Measurements from ENCODE around the gene ZNF207.
"Not testable (repeated sequence)": the region's sequence is repeated elsewhere in the genome, so short reads cannot be mapped to it uniquely, and the experiment has no call there.

The ZNF207 gene

DNA sequence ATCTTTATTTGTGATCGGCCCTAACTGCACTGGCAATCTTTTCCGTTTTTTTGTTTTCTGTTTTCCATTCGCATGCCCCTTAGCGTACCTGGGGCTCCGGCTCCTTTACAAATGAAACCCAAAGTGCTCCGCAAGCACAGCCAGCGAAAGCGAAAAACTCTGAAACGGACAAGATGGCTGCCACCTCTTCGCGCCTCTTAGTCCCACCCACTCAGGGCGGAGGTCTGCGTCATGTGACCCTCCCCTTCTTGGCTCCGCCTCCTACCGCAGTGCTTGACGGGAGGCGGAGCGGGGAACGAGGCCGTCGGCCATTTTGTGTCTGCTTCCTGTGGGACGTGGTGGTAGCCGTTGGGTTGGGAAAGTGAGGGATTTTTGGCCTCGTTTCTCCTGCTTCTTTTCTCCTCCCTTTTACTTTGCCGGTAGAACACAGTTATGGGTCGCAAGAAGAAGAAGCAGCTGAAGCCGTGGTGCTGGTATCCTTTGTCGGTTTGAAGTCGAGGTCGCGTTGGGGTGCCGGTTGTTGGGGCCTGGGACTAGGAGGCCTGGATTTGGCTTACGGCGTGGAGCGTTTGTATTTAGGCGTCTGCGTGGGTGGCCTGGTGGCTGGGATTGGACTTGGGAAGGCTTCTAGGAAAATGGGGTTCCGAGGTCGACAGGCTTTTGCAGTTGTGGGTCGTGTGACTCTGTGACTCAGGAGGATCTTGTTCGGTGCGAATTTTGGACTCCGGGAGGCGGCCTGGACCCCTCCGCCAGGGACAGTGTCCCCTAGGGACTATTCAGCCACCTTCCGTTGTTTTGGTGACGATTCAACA lies at the start of gene ZNF207:
TSS of gene ZNF207 (plus strand) at position 304 of the 812 bp plus-strand sequence. CDS start at position 433, 129 bp downstream.
- DNase-seq (ENCODE audit: low spot score), result peak; percentile 98

DNA sequence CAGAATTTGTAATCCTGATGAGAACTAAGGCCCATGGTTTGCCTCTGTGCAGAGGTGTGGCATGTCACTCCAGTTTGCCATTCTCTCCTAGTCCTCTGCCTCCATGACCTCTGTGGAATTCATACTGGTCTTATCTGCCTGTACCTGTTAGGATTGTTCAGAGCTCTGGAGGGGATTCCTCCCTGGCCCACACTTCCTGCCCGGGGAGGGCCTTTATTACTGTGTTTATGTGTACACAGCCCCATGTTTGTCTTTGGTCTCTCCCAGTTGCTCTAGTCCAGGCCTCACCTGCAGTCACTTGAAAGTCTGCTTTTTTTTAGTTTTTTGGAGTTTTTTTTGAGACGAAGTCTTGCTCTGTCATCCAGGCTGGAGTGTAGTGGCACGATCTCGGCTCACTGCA lies 47.9 kb upstream of the ZNF207 start:
- DNase-seq (ENCODE audit: low spot score), result no peak

DNA sequence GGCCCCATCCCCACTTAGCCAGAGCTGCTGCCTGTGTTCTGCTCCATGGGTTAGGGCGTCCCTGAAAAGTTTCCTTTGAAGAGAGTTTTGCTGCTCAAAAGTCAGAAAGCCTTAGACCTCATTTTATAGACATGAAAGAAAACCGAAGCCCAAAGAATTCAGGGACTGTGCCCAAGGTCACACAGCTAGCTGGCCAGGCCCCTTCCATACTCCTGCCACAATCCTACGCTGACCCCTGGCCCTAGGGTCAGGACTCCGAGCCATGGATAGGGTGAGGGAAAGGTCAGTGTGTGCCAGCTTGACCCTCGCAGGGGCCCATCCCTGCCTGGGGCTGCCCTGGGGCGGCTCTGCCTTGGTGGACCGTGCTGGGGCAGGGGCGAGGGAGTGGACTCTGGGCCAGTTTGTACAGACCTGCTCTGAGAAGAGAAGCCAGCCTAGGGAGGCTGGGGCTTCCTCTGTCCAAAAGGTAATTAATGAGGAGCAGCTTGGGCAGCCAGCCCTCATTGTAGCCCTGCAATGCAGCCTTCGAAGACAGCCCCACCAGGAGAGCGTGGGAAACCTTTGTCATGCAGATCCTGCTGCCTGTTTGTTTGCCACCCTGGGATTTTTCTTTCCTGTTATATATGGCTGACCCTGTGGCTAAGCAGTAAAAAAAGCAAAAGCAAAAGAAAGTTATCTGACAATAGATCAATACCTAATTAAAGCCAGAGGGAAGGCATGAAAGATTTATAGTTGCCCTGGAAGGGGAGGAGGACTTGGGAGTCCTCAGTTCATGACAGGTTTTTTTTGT lies 46.9 kb upstream of the ZNF207 start:
- no peak for DNase-seq (ENCODE audit: low spot score)

DNA sequence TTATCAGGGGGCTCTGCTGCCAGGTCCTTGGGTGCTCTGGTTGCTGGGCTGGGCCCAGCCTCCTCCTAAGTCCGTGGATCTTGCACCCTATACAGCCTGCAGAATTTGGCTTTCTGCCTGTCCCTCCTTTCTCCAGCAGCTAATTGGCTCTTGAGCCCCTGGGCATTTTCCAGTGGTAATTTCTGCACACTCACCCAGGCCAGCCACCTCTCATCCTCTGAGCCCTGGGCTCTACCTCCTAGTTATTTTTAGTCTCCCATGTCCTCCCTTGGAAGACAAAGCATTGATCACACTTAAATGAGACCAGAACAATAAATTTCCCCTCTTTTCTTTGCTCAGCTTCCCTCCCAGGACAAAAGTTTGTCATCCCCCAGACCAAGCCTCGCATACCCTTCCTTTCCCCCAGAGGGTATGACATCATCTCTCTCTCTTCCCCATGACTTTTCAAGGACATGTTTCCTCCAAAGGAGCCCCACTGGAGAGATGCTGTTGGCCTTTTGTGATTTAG lies 46.1 kb upstream of the ZNF207 start:
- DNase-seq (ENCODE audit: low spot score), result no peak

DNA sequence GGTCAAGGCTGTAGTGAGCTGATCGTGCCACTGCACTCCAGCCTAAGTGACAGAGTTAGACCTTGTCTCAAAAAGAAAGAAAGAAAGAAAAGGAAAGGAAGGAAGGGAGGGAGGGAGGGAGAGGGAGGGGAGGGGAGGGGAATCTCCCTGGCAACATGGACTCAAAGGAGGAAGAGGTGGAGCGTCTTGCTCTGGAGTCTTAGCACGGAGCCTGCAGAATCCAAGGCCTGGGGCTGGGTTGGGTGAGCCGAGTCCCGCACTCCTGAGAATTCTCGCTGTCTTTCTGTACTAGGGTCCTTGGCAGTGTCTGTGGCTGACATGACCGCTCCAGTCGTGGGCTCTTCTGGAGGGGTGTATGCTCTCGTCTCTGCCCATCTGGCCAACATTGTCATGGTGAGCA lies 44.9 kb upstream of the ZNF207 start:
- DNase-seq (ENCODE audit: low spot score), result no peak

DNA sequence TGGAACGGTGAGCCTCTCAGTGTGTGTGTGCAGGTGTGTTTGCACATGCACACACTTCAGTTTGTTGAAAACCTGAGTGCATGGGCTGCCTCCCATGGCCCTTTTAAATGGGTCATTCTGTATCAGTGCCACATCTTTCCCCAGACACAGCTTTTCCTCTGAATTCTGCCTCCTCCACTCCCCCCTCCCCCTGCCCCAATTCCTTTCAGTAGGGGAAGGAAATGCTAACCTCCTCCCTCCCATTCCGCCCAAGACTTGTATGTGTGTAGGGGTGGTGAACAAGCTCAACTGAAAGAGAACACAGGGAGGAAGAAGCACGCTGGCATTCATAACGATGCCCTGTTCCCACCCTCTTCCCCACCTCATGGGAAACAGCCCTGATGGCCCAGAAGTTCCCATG lies 42.3 kb upstream of the ZNF207 start:
- DNase-seq (ENCODE audit: low spot score), result no peak

DNA sequence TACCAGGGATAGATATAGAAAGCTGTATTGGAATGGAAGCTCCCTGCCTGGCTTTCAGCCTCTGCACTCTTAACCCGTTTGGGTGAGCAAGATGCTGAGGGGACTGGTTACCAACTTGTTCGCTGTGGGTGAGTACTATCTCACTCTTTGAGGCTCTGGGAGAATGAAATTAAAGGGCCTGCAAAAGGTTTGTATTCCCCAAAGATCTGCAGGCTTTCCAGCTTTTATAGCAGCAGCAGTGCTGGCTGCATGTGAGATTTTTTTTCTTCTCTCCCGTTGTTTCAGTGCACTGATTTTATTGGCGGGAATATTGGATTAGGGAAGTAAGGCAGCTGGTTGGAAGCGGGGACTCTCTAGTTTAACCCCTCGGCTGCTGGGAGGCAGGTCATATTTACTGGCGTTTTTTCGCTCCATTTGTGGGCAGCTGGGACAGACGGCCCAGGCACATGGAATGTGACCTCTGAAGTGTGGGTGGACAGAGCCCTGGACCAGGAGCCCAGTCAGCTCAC lies 38.9 kb upstream of the ZNF207 start:
- peak; percentile 63 for DNase-seq (ENCODE audit: low spot score)

DNA sequence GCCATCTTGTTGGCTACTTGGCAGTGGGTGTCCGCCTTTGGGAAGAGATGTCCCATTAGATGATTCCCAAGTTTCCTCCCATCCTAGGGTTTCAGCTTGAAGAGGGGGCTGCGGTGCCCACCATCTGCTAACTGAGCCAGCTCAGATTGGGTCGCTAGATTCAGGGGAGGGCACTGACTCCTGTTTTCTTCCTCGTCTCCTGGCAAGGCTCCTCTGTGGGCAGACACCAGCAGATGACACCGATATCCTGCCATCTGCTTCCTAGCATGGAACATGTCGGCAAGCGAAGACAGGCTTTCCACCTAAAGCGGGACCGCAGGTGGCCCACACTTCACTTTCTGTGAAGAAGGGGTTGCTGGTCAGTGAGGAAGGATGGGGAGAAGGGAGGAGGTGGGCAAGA lies 35.3 kb upstream of the ZNF207 start:
- DNase-seq (ENCODE audit: low spot score), result no peak

DNA sequence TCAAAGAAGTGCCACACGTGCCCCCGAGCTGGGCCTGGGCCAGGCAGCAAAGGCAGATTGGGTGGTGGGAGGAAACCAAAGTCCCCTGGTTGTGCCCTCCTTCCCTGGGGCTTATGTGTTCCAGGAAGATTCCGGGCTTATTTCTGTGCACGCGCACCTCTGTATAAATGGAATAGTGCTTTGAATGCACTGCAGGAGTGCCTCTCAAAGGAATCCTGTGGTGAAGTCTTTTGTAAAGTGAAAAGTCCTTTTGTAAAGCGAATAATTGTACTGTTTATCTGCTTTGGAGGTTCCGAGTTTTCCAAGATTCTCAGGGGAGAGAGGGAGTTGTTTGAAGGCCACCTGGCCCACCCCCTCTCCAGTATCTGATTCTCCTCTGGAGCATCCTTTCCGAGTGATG lies 34.8 kb upstream of the ZNF207 start:
- no peak for DNase-seq (ENCODE audit: low spot score)

DNA sequence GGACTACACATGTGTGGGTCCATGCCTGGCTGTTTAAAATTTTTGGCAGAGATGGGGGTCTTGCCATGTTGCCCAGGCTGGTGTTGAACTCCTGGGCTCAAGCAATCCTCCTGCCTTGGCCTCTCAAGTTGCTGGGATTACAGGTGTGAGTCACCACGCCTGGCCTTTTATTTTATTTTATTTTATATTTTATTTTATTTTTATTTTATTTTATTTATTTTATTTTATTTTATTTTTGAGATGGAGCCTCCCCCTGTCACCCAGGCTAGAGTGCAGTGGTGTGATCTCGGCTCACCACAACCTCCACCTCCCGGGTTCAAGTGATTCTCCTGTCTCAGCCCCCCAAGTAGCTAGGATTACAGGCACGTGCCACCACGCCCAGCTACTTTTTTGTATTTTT lies 33.3 kb upstream of the ZNF207 start:
- DNase-seq (ENCODE audit: low spot score), result not testable (repeated sequence)

DNA sequence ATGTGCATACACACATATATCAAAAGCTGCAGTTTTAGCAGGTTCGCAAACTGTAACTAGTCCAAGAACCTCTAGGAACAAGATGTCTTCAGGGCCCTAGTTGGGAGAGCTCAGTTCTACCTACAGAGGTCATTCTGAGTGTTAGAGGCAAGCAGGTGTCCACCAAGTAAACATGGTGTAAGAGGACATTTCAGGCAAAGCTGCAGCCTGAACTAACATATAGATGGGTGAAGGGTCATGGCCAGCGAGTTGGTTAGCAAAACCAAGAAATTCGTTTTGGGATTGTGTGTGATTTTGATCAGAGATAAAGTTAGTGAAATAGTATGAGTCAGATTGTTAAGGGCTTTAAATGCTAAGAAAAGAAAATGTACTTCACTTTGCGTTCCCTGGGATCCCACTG lies 32.6 kb upstream of the ZNF207 start:
- no peak for DNase-seq (ENCODE audit: low spot score)

DNA sequence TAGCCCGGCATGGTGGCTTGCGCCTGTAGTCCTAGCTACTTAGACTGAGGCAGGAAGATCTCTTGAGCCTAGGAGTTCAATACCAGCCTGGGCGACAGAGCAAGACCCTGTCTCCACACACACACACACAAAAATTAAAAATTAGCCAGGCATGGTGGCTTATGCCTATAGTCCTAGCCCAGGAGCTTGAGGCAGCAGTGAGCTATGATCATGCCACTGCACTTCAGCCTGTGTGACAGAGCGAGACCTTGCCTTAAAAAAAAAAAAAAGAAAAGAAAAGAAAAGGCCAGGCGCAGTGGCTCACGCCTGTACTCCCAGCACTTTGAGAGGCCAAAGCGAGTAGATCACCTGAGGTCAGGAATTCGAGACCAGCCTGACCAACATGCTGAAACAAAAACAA lies 31.9 kb upstream of the ZNF207 start:
- DNase-seq (ENCODE audit: low spot score), result no peak

DNA sequence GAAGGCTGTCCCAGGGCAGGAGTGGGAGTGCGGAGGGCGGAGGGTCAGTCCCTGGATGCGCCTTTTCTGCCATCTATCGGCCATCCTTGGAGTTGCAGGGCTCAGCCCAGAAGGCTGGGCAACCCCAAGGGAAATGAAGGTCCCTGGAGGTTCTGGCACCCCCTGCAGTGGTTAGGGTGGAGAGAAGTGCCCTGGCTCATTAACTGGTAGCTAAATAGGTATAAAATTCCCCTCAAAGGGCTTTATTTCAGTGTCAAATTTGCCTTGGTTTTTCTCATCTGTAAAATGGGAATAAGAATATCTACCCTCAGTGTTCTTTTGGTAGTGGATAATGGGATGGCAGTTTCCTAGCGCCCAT lies 30.4 kb upstream of the ZNF207 start:
- peak; percentile 87 for DNase-seq (ENCODE audit: low spot score)

DNA sequence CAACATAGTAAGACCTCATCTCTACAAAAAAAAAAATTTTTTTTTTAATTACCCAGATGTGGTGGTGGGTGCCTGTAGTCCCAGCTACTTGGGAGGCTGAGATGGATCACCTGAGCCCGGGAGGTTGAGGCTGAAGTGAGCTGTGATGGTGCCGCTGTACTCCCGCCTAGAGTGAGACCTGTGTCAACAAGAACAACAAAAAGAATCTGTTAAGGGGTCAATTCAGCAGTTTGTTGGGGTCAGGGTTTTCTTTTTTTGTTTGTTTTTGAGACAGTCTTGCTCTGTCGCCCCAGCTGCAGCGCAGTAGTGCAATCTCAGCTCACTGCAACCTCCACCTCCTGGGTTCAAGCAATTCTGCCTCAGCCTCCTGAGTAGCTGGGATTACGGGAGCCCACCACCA lies 29.9 kb upstream of the ZNF207 start:
- not testable (repeated sequence) for DNase-seq (ENCODE audit: low spot score)

DNA sequence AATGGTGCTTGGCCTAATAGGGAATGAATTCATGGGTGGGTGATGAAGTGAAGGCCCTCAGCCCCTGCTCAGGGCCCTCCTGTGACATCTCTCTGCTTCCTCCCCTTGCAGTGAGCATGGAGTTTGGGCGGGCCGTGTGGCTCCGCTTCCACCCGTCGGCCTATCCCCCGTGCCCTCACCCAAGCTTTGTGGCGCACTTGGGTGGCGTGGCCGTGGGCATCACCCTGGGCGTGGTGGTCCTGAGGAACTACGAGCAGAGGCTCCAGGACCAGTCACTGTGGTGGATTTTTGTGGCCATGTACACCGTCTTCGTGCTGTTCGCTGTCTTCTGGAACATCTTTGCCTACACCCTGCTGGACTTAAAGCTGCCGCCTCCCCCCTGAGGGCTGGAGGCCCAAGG lies 29.1 kb upstream of the ZNF207 start:
- no peak for DNase-seq (ENCODE audit: low spot score)

DNA sequence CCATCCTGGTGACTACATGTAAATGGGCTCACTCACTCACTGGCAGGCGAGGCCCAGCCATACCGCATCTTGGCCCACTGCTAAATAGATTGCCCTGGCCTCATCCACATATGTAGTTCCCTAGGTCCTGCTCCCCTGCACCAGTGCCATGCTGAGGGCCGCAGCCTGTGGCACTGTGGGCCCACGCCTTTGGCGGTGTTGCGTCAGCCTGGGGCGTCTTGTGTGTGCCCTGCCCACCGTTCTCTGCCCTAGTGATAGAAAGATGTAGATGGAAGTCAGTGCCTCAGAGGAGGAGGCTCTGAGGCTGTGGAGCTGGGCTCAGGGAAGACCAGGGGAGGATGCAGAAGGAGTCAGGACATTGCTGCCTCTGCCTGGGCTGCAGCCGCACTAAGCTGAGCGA lies 26.9 kb upstream of the ZNF207 start:
- no peak for DNase-seq (ENCODE audit: low spot score)

DNA sequence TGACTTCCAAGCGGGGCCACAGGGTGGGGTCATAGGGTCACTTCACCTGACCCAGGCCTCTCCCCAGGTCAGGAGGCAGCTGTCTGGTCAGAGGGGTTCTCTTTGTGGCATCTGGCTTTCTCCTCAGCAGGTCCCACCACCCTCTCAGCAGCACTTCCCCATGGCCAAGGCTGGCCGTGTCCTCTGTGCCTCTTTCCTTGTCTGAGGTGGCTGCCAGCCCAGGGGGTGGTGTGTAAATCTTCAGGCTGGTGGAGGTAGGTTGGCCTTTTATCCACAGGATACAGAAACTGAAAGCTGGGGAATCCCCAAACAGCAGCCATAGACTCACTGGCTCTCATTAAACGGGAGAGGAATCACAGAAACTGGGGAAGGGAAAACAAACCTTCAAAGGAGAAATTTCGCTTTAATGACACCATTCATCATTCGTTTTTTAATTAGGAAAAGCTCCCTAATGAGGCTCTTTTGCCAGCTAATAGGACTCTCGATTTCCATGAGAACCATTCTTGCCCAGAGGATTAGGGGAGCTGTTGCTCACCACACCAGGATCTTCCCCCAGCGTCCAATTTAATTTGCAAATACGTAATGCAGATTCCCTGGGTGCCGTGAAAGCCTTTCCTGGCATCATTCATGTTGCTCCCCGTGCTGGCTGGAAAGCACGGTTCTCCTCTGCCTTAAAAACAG lies 26.0 kb upstream of the ZNF207 start:
- DNase-seq (ENCODE audit: low spot score), result no peak

DNA sequence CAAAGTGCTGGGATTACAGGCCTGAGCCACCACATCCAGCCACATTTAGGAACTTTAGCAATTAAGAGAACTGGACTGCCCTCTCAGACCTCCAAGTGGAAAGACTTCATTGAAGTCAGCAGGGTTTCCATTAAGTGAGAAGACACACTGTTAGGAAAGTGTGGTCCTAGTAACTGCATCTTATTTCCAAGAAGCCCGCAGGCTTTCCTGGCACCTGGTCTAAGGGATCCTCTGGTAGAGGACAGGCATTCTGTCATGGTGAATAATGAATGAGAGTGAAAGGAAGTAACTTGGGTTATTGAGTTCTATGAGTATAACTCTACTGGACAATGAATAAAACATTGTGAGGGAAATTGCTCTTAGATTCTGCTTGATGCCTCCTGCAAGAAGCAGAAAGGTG lies 22.0 kb upstream of the ZNF207 start:
- no peak for DNase-seq (ENCODE audit: low spot score)

DNA sequence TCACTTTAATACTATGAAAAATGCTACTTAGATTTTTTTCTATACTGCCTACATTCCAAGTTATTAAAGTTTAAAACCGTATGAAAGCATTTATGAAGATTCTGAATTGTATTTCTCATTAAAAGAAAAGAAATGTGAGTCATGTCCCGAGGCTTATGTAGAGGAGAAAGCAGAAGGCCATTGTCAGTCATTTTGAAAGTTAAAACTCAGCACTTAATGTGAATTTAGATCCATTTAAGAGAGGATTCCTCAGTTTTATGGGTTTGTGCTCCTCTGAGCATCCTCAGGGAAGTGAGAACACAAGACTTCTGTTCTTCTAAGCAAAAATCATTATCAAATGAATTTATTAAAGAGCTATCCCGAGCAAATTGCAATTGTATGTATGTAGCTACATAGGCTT lies 19.8 kb upstream of the ZNF207 start:
- no peak for DNase-seq (ENCODE audit: low spot score)

DNA sequence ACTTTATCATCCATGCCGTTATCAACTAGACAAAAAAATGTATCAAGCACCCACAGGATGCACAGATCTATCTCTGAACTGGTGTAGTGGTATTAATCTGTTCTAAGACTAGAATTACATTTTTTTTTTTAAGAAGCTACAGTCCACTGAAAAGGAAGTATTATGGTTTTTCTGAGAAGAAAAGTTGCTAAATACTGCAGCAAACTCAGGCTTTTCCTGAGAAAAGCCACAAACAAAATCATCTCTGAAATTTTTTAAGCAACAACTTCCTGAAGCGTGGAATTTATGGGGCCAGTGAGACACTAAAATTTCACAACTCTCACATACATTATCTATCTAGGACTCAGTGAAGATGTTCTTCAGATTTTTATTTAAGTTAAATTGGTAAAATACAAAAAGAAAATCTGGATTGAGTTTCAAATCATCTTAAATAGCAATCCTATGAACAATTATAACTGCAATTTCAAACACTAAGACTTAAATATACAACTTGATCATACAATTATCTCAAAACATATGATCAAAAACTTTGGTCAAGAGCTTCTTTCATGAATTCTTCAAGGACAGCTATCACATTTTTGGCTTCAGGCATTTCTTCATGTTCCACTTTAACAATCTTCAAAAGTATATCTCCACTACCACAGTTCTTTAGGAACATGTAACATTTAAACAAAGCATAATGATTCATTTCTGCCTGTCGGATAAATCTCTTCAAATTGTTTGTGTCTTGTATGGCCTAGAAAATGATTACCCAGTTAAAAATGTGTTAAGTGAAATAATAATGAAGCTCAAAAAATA lies 18.5 kb upstream of the ZNF207 start:
- no peak for DNase-seq (ENCODE audit: low spot score)

DNA sequence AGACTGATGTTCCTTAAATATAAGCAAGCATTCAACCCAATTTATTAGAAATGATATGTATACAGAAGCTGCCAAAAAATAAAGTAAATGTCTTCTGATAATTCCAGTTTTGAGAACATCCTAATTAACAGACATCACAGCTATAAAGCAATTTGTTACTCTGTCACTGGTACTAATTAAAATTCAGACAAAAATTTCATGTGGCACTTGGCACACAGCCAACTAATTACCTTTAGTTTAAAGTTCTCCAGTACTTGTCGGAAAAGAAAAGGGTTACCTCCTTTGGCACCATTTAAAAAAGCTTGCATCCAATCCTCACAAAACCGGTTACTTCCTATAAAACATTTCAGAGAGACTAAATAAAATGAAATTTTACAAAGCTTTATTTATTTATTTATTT lies 16.8 kb upstream of the ZNF207 start:
- no peak for DNase-seq (ENCODE audit: low spot score)

DNA sequence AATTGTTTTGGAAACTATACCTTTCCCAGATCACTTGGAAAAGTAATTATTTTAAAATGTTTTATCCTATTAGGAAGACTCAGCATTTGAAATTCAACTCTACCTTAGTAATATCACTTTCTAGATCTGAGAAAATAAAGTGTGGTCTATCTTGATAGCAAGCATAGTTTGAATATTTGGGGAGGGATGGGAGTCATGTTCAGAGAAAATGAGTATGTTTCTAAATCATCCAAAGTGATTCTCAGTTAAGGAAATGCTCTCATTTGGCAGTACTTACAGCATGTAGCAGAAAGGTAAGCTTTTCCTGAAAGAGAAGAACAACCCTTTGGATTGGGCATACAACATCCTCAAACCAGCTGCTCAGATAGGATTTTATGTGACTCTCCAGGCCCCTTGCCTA lies 14.9 kb upstream of the ZNF207 start:
- no peak for DNase-seq (ENCODE audit: low spot score)
